Prostate gland (tissue), 2 donors: Measurements from ENCODE around the gene NGEF. TPM values are rescaled to one million over a fixed set of nuclear protein-coding genes. Genes with fewer than 3 reads are reported as not detected.

ENCODE experiments used
- DNase-seq: peaks from one replicate; pipeline ENCODE4 v3.0.0-alpha.2; 2019; ENCODE audit warnings: low spot score
- H3K27ac ChIP-seq, 2 donors: fragments of 200-600 bp; sonication (generic); 2 replicates each; pipeline ENCODE4 v1.5.1; 2017 to 2019
- H3K27me3 ChIP-seq: fragments of 200-600 bp; sonication (generic); replicated peaks from 2 replicates; pipeline ENCODE4 v1.5.1; 2019; ENCODE audit not compliant: insufficient read depth
- H3K36me3 ChIP-seq, 2 donors: fragments of 200-600 bp; sonication (generic); 1 replicate in 1 of 2; 2 replicates in 1 of 2; pipeline versions ENCODE4 v1.5.1 to v1.8.1; 2017 to 2019
- H3K4me1 ChIP-seq: fragments of 200-600 bp; sonication (generic); replicated peaks from 2 replicates; pipeline ENCODE4 v1.5.1; 2019
- H3K4me3 ChIP-seq, 2 donors: fragments of 200-600 bp; sonication (generic); 2 replicates each; pipeline ENCODE4 v1.5.1; 2017 to 2019
- H3K9me3 ChIP-seq: fragments of 200-600 bp; sonication (generic); 2 replicates; pipeline ENCODE4 v1.5.1; 2017
- CTCF ChIP-seq, 4 experiments: fragments of 200-600 bp in 2 of 4; fragments of 450-650 bp in 2 of 4; sonication (generic) in 2 of 4; IDR thresholded peaks; 1 replicate in 3 of 4; 2 replicates in 1 of 4; pipeline ENCODE4 v1.5.1; 2016 to 2019; ENCODE audit warnings: antibody characterized with exemption in 4 of 4, mild to moderate bottlenecking in 2 of 4, moderate library complexity in 2 of 4
- POLR2A ChIP-seq: fragments of 450-650 bp; IDR thresholded peaks from one replicate; pipeline ENCODE4 v1.6.1; 2016; ENCODE audit warnings: antibody characterized with exemption, mild to moderate bottlenecking
- POLR2AphosphoS5 ChIP-seq: sonication (generic); formaldehyde crosslinking; IDR thresholded peaks from one replicate; pipeline ENCODE4 v1.6.1; 2017; ENCODE audit warnings: antibody characterized with exemption
- WGBS: methylation state at CpG from one replicate; pipeline ENCODE4 v1.1.5; 2018; 5-methylcytosine and 5-hydroxymethylcytosine counted together
- intact Hi-C: fragments of 100-400 bp; cut with DNase I; formaldehyde crosslinking; loops from one replicate; pipeline ENCODE4 v1.14.2; 2022
- total RNA-seq, 2 donors: library from RNA; depleted of rRNA; stranded (reverse); fragments of >200 nt; gene quantifications; one replicate each; pipeline ENCODE4 v1.1.0, GENCODE V29; 2016

NGEF gene
- total RNA-seq, 2 donors from 2014 or later, result 2.0 to 19.0 TPM

GRCh38 chr2:232957657-232958090, 55.4 kb downstream of the NGEF start:
- no peaks in the 10 kb centered on the region for H3K9me3 ChIP-seq

GRCh38 chr2:232955856-232956255, 57.2 kb downstream of the NGEF start:
- Histone ChIP-seq H3K9me3 (no peaks in the 10 kb centered on the region), H3K27me3 (no peaks in the 10 kb centered on the region), H3K36me3 (no peaks in the 10 kb centered on the region), H3K27ac (no peak overlapping the region), H3K4me1 (no peaks in the 10 kb centered on the region), H3K4me3 (no peak overlapping the region)
- DNase-seq, result no peak
- no peak for TF ChIP-seq CTCF (IDR thresholded peaks at IDR 0.05)
- intact Hi-C loops, result no loop called here
- 68% methylated on average over 5 of the region's 5 CpGs for WGBS

More at GRCh38 chr2:232957657-232958090, 55.4 kb downstream of the NGEF start:
- Histone ChIP-seq H3K27ac (no peak overlapping the region), H3K36me3 (no peaks in the 10 kb centered on the region), H3K27me3 (no peaks in the 10 kb centered on the region), H3K4me3 (no peak overlapping the region), H3K4me1 (no peaks in the 10 kb centered on the region)
- no peak for TF ChIP-seq CTCF (IDR thresholded peaks at IDR 0.05)
- TF ChIP-seq POLR2AphosphoS5, result no peak
- no peak for TF ChIP-seq POLR2A
- DNase-seq, result no peak
- WGBS, result 87% methylated on average over 3 of the region's 3 CpGs
- intact Hi-C loops, result no loop called here

GRCh38 chr2:232954691-232955090, 58.4 kb downstream of the NGEF start:
- H3K4me3 ChIP-seq, result no peak overlapping the region
- no peaks in the 10 kb centered on the region for H3K36me3 ChIP-seq
- WGBS, result 94% methylated on average over 10 of the region's 10 CpGs
- H3K4me1 ChIP-seq, result no peaks in the 10 kb centered on the region
- intact Hi-C loops, result no loop called here
- no peaks in the 10 kb centered on the region for H3K27me3 ChIP-seq
- DNase-seq, result no peak
- H3K27ac ChIP-seq, result no peak overlapping the region
- H3K9me3 ChIP-seq, result no peaks in the 10 kb centered on the region
- no peak for TF ChIP-seq CTCF (IDR thresholded peaks at IDR 0.05)
- TF ChIP-seq POLR2A, result no peak
- TF ChIP-seq POLR2AphosphoS5, result no peak

- no peak for TF ChIP-seq CTCF (IDR thresholded peaks at IDR 0.05)
- TF ChIP-seq POLR2A, result no peak
- no peak for TF ChIP-seq POLR2AphosphoS5
- 31% methylated on average over 7 of the region's 7 CpGs for WGBS
- no peak for DNase-seq
- Histone ChIP-seq H3K36me3 (no peaks in the 10 kb centered on the region), H3K9me3 (no peaks in the 10 kb centered on the region), H3K4me1 (no peaks in the 10 kb centered on the region), H3K4me3 (no peak overlapping the region), H3K27ac (no peak overlapping the region), H3K27me3 (no peaks in the 10 kb centered on the region)
- intact Hi-C loops, result no loop called here
These were observed 61.2 kb downstream of the NGEF start for GRCh38 chr2:232951891-232952290.

- Histone ChIP-seq H3K27ac (no peak overlapping the region), H3K9me3 (no peaks in the 10 kb centered on the region), H3K4me3 (no peak overlapping the region), H3K36me3 (no peaks in the 10 kb centered on the region), H3K27me3 (no peaks in the 10 kb centered on the region), H3K4me1 (no peaks in the 10 kb centered on the region)
- intact Hi-C loops, result no loop called here
- TF ChIP-seq POLR2A, result no peak
- TF ChIP-seq POLR2AphosphoS5, result no peak
- no peak for TF ChIP-seq CTCF (IDR thresholded peaks at IDR 0.05)
- WGBS, result 63% methylated on average over 11 of the region's 11 CpGs
- no peak for DNase-seq
These were observed 61.9 kb downstream of the NGEF start for GRCh38 chr2:232951181-232951580.
